ENCODE results near the gene INTS1.

- peak in 1 of 4 donors; percentile 47 for TF ChIP-seq EP300 (IDR thresholded peaks at IDR 0.05)
- no peak for TF ChIP-seq CTCF (IDR thresholded peaks at IDR 0.05)
Measured at GRCh38 chr7:1513657-1514095, 9.5 kb upstream of the INTS1 start.
